NCI-H2081 treated with DMSO at 0.1 percent for 48 hours (cell line): ENCODE results near the gene CYP4B1.
"Not testable (repeated sequence)": the region's sequence is repeated elsewhere in the genome, so short reads cannot be mapped to it uniquely, and the experiment has no call there.

ENCODE experiments used
- DNase-seq: peaks from one replicate; lab custom pipeline; 2025; lab: John Stamatoyannopoulos, UW

The CYP4B1 gene

GRCh38 chr1:46798810-46799209 lies at the start of gene CYP4B1:
CYP4B1 (plus strand) TSS chr1:46799046; CDS start chr1:46799082, 36 bp downstream.
- no peak for DNase-seq

GRCh38 chr1:46749404-46749803 lies 49.4 kb upstream of the CYP4B1 start:
- no peak for DNase-seq

- DNase-seq: no peak
Measured at GRCh38 chr1:46749921-46750404, 48.9 kb upstream of the CYP4B1 start.

- DNase-seq: no peak
Measured at GRCh38 chr1:46753985-46754384, 44.9 kb upstream of the CYP4B1 start.

- not testable (repeated sequence) for DNase-seq
Measured at GRCh38 chr1:46754707-46755106, 44.1 kb upstream of the CYP4B1 start.

- DNase-seq: no peak
Measured at GRCh38 chr1:46755121-46755520, 43.7 kb upstream of the CYP4B1 start.

GRCh38 chr1:46757247-46757955 lies 41.4 kb upstream of the CYP4B1 start:
- DNase-seq: no peak

- no peak for DNase-seq
Measured at GRCh38 chr1:46757956-46758528, 40.8 kb upstream of the CYP4B1 start.

GRCh38 chr1:46760558-46761166 lies 38.2 kb upstream of the CYP4B1 start:
- no peak for DNase-seq

- no peak for DNase-seq
Measured at GRCh38 chr1:46761740-46762139, 37.1 kb upstream of the CYP4B1 start.

- no peak for DNase-seq
Measured at GRCh38 chr1:46764402-46764801, 34.4 kb upstream of the CYP4B1 start.

- no peak for DNase-seq
Measured at GRCh38 chr1:46767649-46768282, 31.1 kb upstream of the CYP4B1 start.

GRCh38 chr1:46768445-46768844 lies 30.4 kb upstream of the CYP4B1 start:
- no peak for DNase-seq

- no peak for DNase-seq
Measured at GRCh38 chr1:46769028-46769740, 29.7 kb upstream of the CYP4B1 start.

- DNase-seq: no peak
Measured at GRCh38 chr1:46770541-46770940, 28.3 kb upstream of the CYP4B1 start.

- no peak for DNase-seq
Measured at GRCh38 chr1:46772571-46772970, 26.3 kb upstream of the CYP4B1 start.

GRCh38 chr1:46774297-46774696 lies 24.5 kb upstream of the CYP4B1 start:
- no peak for DNase-seq

GRCh38 chr1:46778456-46778855 lies 20.4 kb upstream of the CYP4B1 start:
- not testable (repeated sequence) for DNase-seq

GRCh38 chr1:46784666-46785065 lies 14.2 kb upstream of the CYP4B1 start:
- DNase-seq: no peak

- not testable (repeated sequence) for DNase-seq
Measured at GRCh38 chr1:46788634-46789033, 10.2 kb upstream of the CYP4B1 start.

- no peak for DNase-seq
Measured at GRCh38 chr1:46790446-46791101, 8.3 kb upstream of the CYP4B1 start.

- DNase-seq: no peak
Measured at GRCh38 chr1:46793126-46793525, 5.7 kb upstream of the CYP4B1 start.
